Lower leg skin (tissue), 3 donors: ENCODE results near the gene SLC15A2.

ENCODE experiments used
- POLR2A ChIP-seq, 2 donors: fragments of 450-650 bp; IDR thresholded peaks; one replicate each; pipeline ENCODE4 v1.6.1; 2016 to 2017; ENCODE audit warnings: antibody characterized with exemption in 2 of 2, mild to moderate bottlenecking in 1 of 2, moderate library complexity in 1 of 2
- TF ChIP-seq, protein P1 (sequence below), 3 donors: fragments of 450-650 bp; IDR thresholded peaks; one replicate each; pipeline ENCODE4 v1.5.1; 2016; ENCODE audit warnings: antibody characterized with exemption in 3 of 3, mild to moderate bottlenecking in 3 of 3, moderate library complexity in 2 of 3

DNA sequence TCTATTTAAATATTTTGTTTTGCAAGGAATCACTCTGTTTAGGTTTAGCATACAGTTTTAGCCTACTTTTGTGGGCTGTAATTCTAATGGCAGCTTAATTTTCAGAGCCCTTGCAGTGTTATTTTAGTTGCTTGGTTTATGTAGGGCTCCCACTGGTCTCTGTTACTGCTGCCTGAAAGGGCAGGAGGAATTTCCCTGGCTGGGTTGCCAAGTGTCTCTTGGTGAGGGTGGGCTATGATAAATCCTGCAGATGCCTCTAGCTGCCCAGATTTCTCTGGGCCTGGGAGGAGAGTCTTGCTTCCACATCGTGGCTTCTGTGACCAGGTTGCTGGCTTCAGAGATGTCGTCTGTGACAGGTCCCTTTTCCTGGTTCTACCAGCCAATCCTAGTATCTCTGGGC lies 91.6 kb downstream of the SLC15A2 start:
- TF ChIP-seq, protein P1, sequence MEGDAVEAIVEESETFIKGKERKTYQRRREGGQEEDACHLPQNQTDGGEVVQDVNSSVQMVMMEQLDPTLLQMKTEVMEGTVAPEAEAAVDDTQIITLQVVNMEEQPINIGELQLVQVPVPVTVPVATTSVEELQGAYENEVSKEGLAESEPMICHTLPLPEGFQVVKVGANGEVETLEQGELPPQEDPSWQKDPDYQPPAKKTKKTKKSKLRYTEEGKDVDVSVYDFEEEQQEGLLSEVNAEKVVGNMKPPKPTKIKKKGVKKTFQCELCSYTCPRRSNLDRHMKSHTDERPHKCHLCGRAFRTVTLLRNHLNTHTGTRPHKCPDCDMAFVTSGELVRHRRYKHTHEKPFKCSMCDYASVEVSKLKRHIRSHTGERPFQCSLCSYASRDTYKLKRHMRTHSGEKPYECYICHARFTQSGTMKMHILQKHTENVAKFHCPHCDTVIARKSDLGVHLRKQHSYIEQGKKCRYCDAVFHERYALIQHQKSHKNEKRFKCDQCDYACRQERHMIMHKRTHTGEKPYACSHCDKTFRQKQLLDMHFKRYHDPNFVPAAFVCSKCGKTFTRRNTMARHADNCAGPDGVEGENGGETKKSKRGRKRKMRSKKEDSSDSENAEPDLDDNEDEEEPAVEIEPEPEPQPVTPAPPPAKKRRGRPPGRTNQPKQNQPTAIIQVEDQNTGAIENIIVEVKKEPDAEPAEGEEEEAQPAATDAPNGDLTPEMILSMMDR (IDR thresholded peaks at IDR 0.05): no peak
- TF ChIP-seq POLR2A (IDR thresholded peaks at IDR 0.05): no peak
